Skeletal muscle tissue (tissue), 4 donors: ENCODE data around the gene BAG5. TPM values are rescaled to one million over a fixed set of nuclear protein-coding genes. Genes with fewer than 3 reads are reported as not detected.
A peak's percentile ranks its signal among the peaks of the same experiment; 100 is the strongest.

Experiments used
- H3K27ac ChIP-seq: one replicate; pipeline ENCODE4 v1.7.0; 2013; ENCODE audit warnings: mild to moderate bottlenecking, low read depth, low read length, inconsistent platforms
- H3K27me3 ChIP-seq, 3 donors: one replicate each; pipeline ENCODE4 v1.7.0; 2013; ENCODE audit warnings: low read length in 3 of 3; ENCODE audit not compliant: control insufficient read depth in 3 of 3, insufficient read depth in 3 of 3
- H3K36me3 ChIP-seq, 3 donors: one replicate each; pipeline ENCODE4 v1.7.0; 2013; ENCODE audit warnings: low read length in 3 of 3; ENCODE audit not compliant: control insufficient read depth in 3 of 3, insufficient read depth in 3 of 3
- H3K4me1 ChIP-seq, 3 donors: one replicate each; pipeline ENCODE4 v1.7.0; 2013; ENCODE audit warnings: low read length in 3 of 3, mild to moderate bottlenecking in 3 of 3; ENCODE audit not compliant: control insufficient read depth in 3 of 3, insufficient read depth in 3 of 3
- H3K4me3 ChIP-seq, 3 donors: one replicate each; pipeline ENCODE4 v1.7.0; 2013; ENCODE audit warnings: low read length in 3 of 3
- H3K9ac ChIP-seq, 3 donors: one replicate each; pipeline ENCODE4 v1.7.0; 2013; ENCODE audit warnings: low read length in 3 of 3, mild to moderate bottlenecking in 3 of 3, moderate library complexity in 2 of 3, low read depth in 1 of 3
- H3K9me3 ChIP-seq, 3 donors: one replicate each; pipeline ENCODE4 v1.7.0; 2013; ENCODE audit warnings: low read length in 3 of 3; ENCODE audit not compliant: control insufficient read depth in 3 of 3
- total RNA-seq: library from RNA; depleted of rRNA; stranded (reverse); fragments of >200 nt; gene quantifications from one replicate; pipeline ENCODE4 v1.2.3, GENCODE V29; 2014
- donor health status: Osteomylitis.

The BAG5 gene
- total RNA-seq, 1 donor from 2014 or later, result 16.7 TPM

- Histone ChIP-seq H3K36me3 (no peaks in the 10 kb centered on the region), H3K4me1 (peaks cover 24 to 44% (median 44%) of the 10 kb centered on the region in 3 donors), H3K9ac (peak overlapping the region in 2 of 3 donors; percentile 10 to 25), H3K27ac (no peak overlapping the region), H3K27me3 (peaks cover 2 to 8% (median 4%) of the 10 kb centered on the region in 3 donors), H3K4me3 (no peak overlapping the region), H3K9me3 (no peaks in the 10 kb centered on the region)
Observed at GRCh38 chr14:103524002-103524935, 38.2 kb downstream of the BAG5 start.

GRCh38 chr14:103523575-103523954 lies 38.9 kb downstream of the BAG5 start:
- peaks cover 28 to 50% (median 47%) of the 10 kb centered on the region in 3 donors for H3K4me1 ChIP-seq
- peaks cover 2 to 8% (median 4%) of the 10 kb centered on the region in 3 donors for H3K27me3 ChIP-seq
- no peaks in the 10 kb centered on the region for H3K36me3 ChIP-seq
- H3K27ac ChIP-seq, result no peak overlapping the region
- no peak overlapping the region for H3K4me3 ChIP-seq
- H3K9ac ChIP-seq, result no peak overlapping the region
- H3K9me3 ChIP-seq, result no peaks in the 10 kb centered on the region

- no peaks in the 10 kb centered on the region for H3K36me3 ChIP-seq
- H3K4me1 ChIP-seq, result peaks cover 28 to 50% (median 47%) of the 10 kb centered on the region in 3 donors
- peaks cover 2 to 8% (median 4%) of the 10 kb centered on the region in 3 donors for H3K27me3 ChIP-seq
- H3K4me3 ChIP-seq, result peak within 1 kb of the TSS; percentile 62 to 73 (median 65)
- H3K9me3 ChIP-seq, result no peaks in the 10 kb centered on the region
- no peak within 1 kb of the TSS for H3K27ac ChIP-seq
- peak within 1 kb of the TSS in 2 of 3 donors; percentile 23 to 62 for H3K9ac ChIP-seq
Observed at GRCh38 chr14:103522649-103523574, 39.5 kb downstream of the BAG5 start, which contains the start of gene CKB. CKB (minus strand) TSS chr14:103522830; CDS start chr14:103522493, 337 bp downstream.

- Histone ChIP-seq H3K27me3 (peaks cover 2 to 8% (median 4%) of the 10 kb centered on the region in 3 donors), H3K9me3 (no peaks in the 10 kb centered on the region), H3K4me3 (peak overlapping the region; percentile 62 to 73 (median 65)), H3K36me3 (no peaks in the 10 kb centered on the region), H3K27ac (no peak overlapping the region), H3K4me1 (peaks cover 23 to 45% (median 42%) of the 10 kb centered on the region in 3 donors), H3K9ac (peak overlapping the region in 2 of 3 donors; percentile 23 to 62)
Observed at GRCh38 chr14:103521951-103522563, 40.4 kb downstream of the BAG5 start.

- Histone ChIP-seq H3K27ac (peak overlapping the region; percentile 47), H3K9me3 (no peaks in the 10 kb centered on the region), H3K4me3 (peak overlapping the region in 2 of 3 donors; percentile 65 to 70), H3K4me1 (peaks cover 19 to 45% (median 41%) of the 10 kb centered on the region in 3 donors), H3K27me3 (peaks cover 2 to 8% (median 4%) of the 10 kb centered on the region in 3 donors), H3K9ac (peak overlapping the region in 1 of 3 donors; percentile 50), H3K36me3 (no peaks in the 10 kb centered on the region)
Observed at GRCh38 chr14:103521438-103521950, 41.0 kb downstream of the BAG5 start.

- Histone ChIP-seq H3K9ac (peak overlapping the region in 2 of 3 donors; percentile 23 to 54), H3K4me1 (peaks cover 19 to 45% (median 41%) of the 10 kb centered on the region in 3 donors), H3K4me3 (peak overlapping the region in 2 of 3 donors; percentile 65 to 70), H3K27me3 (peaks cover 2 to 8% (median 4%) of the 10 kb centered on the region in 3 donors), H3K27ac (peak overlapping the region; percentile 47), H3K9me3 (no peaks in the 10 kb centered on the region), H3K36me3 (no peaks in the 10 kb centered on the region)
Observed at GRCh38 chr14:103520657-103521437, 41.6 kb downstream of the BAG5 start.

- peak overlapping the region; percentile 47 for H3K27ac ChIP-seq
- H3K4me1 ChIP-seq, result peaks cover 19 to 45% (median 41%) of the 10 kb centered on the region in 3 donors
- no peak overlapping the region for H3K4me3 ChIP-seq
- H3K9ac ChIP-seq, result no peak overlapping the region
- H3K9me3 ChIP-seq, result no peaks in the 10 kb centered on the region
- peaks cover 2 to 8% (median 4%) of the 10 kb centered on the region in 3 donors for H3K27me3 ChIP-seq
- H3K36me3 ChIP-seq, result no peaks in the 10 kb centered on the region
Observed at GRCh38 chr14:103520269-103520656, 42.2 kb downstream of the BAG5 start.

- Histone ChIP-seq H3K4me3 (no peak overlapping the region), H3K9me3 (no peaks in the 10 kb centered on the region), H3K9ac (no peak overlapping the region), H3K27me3 (peaks cover 2 to 8% (median 4%) of the 10 kb centered on the region in 3 donors), H3K36me3 (no peaks in the 10 kb centered on the region), H3K4me1 (peaks cover 19 to 45% (median 41%) of the 10 kb centered on the region in 3 donors), H3K27ac (no peak overlapping the region)
Observed at GRCh38 chr14:103519837-103520212, 42.6 kb downstream of the BAG5 start.
